ENCODE measurements around the gene MMP2. TPM values are rescaled to one million over a fixed set of nuclear protein-coding genes. Genes with fewer than 3 reads are reported as not detected.

Gene MMP2
- total RNA-seq, 1 experiment from 2014 or later = 61.3 TPM

- ChIA-PET POLR2A (no interaction called here), CTCF (interaction anchor here (3.8 kb wide), 1 partner anchor 11 kb away, joined by 40 read pairs; no protein-coding TSS in a partner anchor)
- ATAC-seq (no peak), DNase-seq (ENCODE audit: low spot score) (no peak)
- H3K36me3 Mint-ChIP-seq = no peaks in the 10 kb centered on the region
- H3K9me3 Mint-ChIP-seq = no peaks in the 10 kb centered on the region
- no peak overlapping the region for H3K27ac Mint-ChIP-seq
- TF ChIP-seq ZNF416 (CRISPR knock-in tag; IDR thresholded peaks at IDR 0.05) = no peak
- no peak for TF ChIP-seq ATF1 (CRISPR knock-in tag; IDR thresholded peaks at IDR 0.05)
- no peak for TF ChIP-seq TP53 (CRISPR knock-in tag; IDR thresholded peaks at IDR 0.05)
- TF ChIP-seq E2F5 (CRISPR knock-in tag; IDR thresholded peaks at IDR 0.05) = no peak
- TF ChIP-seq NFYB (CRISPR knock-in tag; conservative IDR thresholded peaks at IDR 0.05; ENCODE audit: low read depth) = no peak
- TF ChIP-seq EMX1 (CRISPR knock-in tag; IDR thresholded peaks at IDR 0.05) = no peak
- no peak for TF ChIP-seq ZBTB43 (CRISPR knock-in tag; IDR thresholded peaks at IDR 0.05)
- peaks cover 37% of the 10 kb centered on the region for H3K4me1 Mint-ChIP-seq
- peaks cover 77% of the 10 kb centered on the region for H3K27me3 Mint-ChIP-seq (ENCODE audit: low read depth)
- no peak overlapping the region for H3K4me3 Mint-ChIP-seq
Measured at GRCh38 chr16:55475919-55476318, 3.1 kb upstream of the MMP2 start.

- no peaks in the 10 kb centered on the region for H3K36me3 Mint-ChIP-seq
- ATAC-seq = no peak
- no peak for TF ChIP-seq ZNF121 (CRISPR knock-in tag; IDR thresholded peaks at IDR 0.05)
- TF ChIP-seq GABPB1 (CRISPR knock-in tag; IDR thresholded peaks at IDR 0.05) = no peak
- no peak for TF ChIP-seq ZSCAN18 (CRISPR knock-in tag; IDR thresholded peaks at IDR 0.05)
- no peak for TF ChIP-seq FOXP1 (CRISPR knock-in tag; IDR thresholded peaks at IDR 0.05; ENCODE audit: borderline replicate concordance)
- no peak for TF ChIP-seq E2F4 (CRISPR knock-in tag; IDR thresholded peaks at IDR 0.05; ENCODE audit: borderline replicate concordance, low read depth)
- no peak for TF ChIP-seq MLX (CRISPR knock-in tag; IDR thresholded peaks at IDR 0.05)
- no peak for TF ChIP-seq ZNF425 (CRISPR knock-in tag; conservative IDR thresholded peaks at IDR 0.05)
- TF ChIP-seq USF1 (CRISPR knock-in tag; IDR thresholded peaks at IDR 0.05) = no peak
- no peak for TF ChIP-seq FOXK1 (CRISPR knock-in tag; IDR thresholded peaks at IDR 0.05)
- no peak for TF ChIP-seq JAZF1 (CRISPR knock-in tag; IDR thresholded peaks at IDR 0.05)
- TF ChIP-seq HMGA2 (CRISPR knock-in tag; IDR thresholded peaks at IDR 0.05) = no peak
- TF ChIP-seq CDX4 (CRISPR knock-in tag; IDR thresholded peaks at IDR 0.05; ENCODE audit: borderline replicate concordance) = no peak
- TF ChIP-seq HMGXB4 (CRISPR knock-in tag; IDR thresholded peaks at IDR 0.05) = no peak
- TF ChIP-seq RELA (CRISPR knock-in tag; IDR thresholded peaks at IDR 0.05; ENCODE audit: borderline replicate concordance) = no peak
Measured at GRCh38 chr16:55476625-55477533, 2.1 kb upstream of the MMP2 start.

More at GRCh38 chr16:55476625-55477533, 2.1 kb upstream of the MMP2 start:
- Mint-ChIP-seq H3K4me1 (peaks cover 38% of the 10 kb centered on the region), H3K4me3 (no peak overlapping the region), H3K27ac (no peak overlapping the region), H3K27me3 (ENCODE audit: low read depth) (peaks cover 75% of the 10 kb centered on the region), H3K9me3 (no peaks in the 10 kb centered on the region)
- POLR2A ChIA-PET = no interaction called here
- no peak for DNase-seq (ENCODE audit: low spot score)
- CTCF ChIA-PET = interaction anchor here (1.4 to 3.8 kb wide), 2 partner anchors 12 kb away, joined by 10 to 40 read pairs; no protein-coding TSS in a partner anchor

Data from WTC11 (cell line).